IMR-90 (cell line): ENCODE data around the gene CROCC2. TPM values are rescaled to one million over a fixed set of nuclear protein-coding genes. Genes with fewer than 3 reads are reported as not detected.

ENCODE experiments used
- ATAC-seq: fragments of 200-7000 bp; cut with Tn5 transposase; 2 replicates; pipeline ENCODE4 v1.9.1; 2020; ENCODE audit warnings: low read depth, mild to moderate bottlenecking, moderate library complexity
- BruUV-seq: library from RNA; stranded (reverse); fragments of 400-500 nt; replicated peaks from 2 replicates; lab custom pipeline; 2021; lab: Mats Ljungman, UMichigan
- CTCF ChIA-PET: fragments of 300-600 bp; formaldehyde crosslinking; extraction: SDS; loops from one replicate; lab custom pipeline; 2021; ENCODE audit warnings: antibody characterized with exemption; lab: Yijun Ruan, JAX
- POLR2A ChIA-PET: fragments of 300-600 bp; sonication (Branson Sonifier 250); formaldehyde crosslinking; loops from one replicate; lab custom pipeline; 2022; ENCODE audit warnings: antibody characterized with exemption; ENCODE audit not compliant: unreplicated experiment; lab: Charles Lee
- DNase-seq: peaks from one replicate; pipeline ENCODE4 v3.0.0; 2013
- H2AFZ ChIP-seq: replicated peaks from 2 replicates; pipeline ENCODE3; 2013; ENCODE audit warnings: low read length, mild to moderate bottlenecking; ENCODE audit not compliant: poor library complexity
- H2AK5ac ChIP-seq: 2 replicates; pipeline ENCODE4 v1.6.1; 2013; ENCODE audit warnings: low read depth, low read length, inconsistent platforms
- H2AK9ac ChIP-seq: replicated peaks from 2 replicates; pipeline ENCODE3; 2013; ENCODE audit warnings: mild to moderate bottlenecking, low read depth, low read length, moderate library complexity; ENCODE audit not compliant: poor library complexity
- H2BK120ac ChIP-seq: 2 replicates; pipeline ENCODE4 v1.6.1; 2013; ENCODE audit warnings: low read depth, low read length, inconsistent platforms
- H2BK15ac ChIP-seq: 3 replicates; pipeline ENCODE4 v1.6.1; 2013; ENCODE audit warnings: low read depth, low read length, inconsistent platforms
- H2BK20ac ChIP-seq: 2 replicates; pipeline ENCODE4 v1.6.1; 2013; ENCODE audit warnings: low read depth, mild to moderate bottlenecking, inconsistent platforms, low read length, moderate library complexity
- H2BK5ac ChIP-seq: 2 replicates; pipeline ENCODE4 v1.6.1; 2013; ENCODE audit warnings: mild to moderate bottlenecking, low read depth, low read length, inconsistent platforms; ENCODE audit not compliant: poor library complexity, severe bottlenecking
- H3K14ac ChIP-seq: replicated peaks from 2 replicates; pipeline ENCODE4 v1.6.1; 2013; ENCODE audit warnings: low read depth, low read length, inconsistent platforms
- H3K18ac ChIP-seq: 2 replicates; pipeline ENCODE4 v1.6.1; 2013; ENCODE audit warnings: low read depth, low read length, control low read depth
- H3K23ac ChIP-seq: 2 replicates; pipeline ENCODE4 v1.6.1; 2013; ENCODE audit warnings: low read depth, low read length, inconsistent platforms
- H3K27ac ChIP-seq: 2 replicates; pipeline ENCODE4 v1.5.1; 2013; ENCODE audit warnings: mild to moderate bottlenecking, control low read depth, low read length; ENCODE audit not compliant: insufficient read depth
- H3K27me3 ChIP-seq: 2 replicates; pipeline ENCODE4 v1.6.1; 2013; ENCODE audit warnings: low read length; ENCODE audit not compliant: control insufficient read depth, insufficient read depth
- H3K36me3 ChIP-seq: 2 replicates; pipeline ENCODE4 v1.6.1; 2013; ENCODE audit warnings: low read length, mixed read lengths; ENCODE audit not compliant: control insufficient read depth, insufficient read depth
- H3K4ac ChIP-seq: 2 replicates; pipeline ENCODE4 v1.6.1; 2013; ENCODE audit warnings: low read depth, low read length, inconsistent platforms
- H3K4me1 ChIP-seq: 2 replicates; pipeline ENCODE4 v1.6.1; 2013; ENCODE audit warnings: low read length, mixed read lengths; ENCODE audit not compliant: control insufficient read depth, insufficient read depth
- H3K4me2 ChIP-seq: 2 replicates; pipeline ENCODE4 v1.6.1; 2013; ENCODE audit warnings: low read depth, mild to moderate bottlenecking, control low read depth, low read length, moderate library complexity
- H3K4me3 ChIP-seq: 2 replicates; pipeline ENCODE4 v1.5.1; 2013; ENCODE audit warnings: low read depth, mild to moderate bottlenecking, control low read depth, low read length, moderate library complexity; ENCODE audit not compliant: insufficient read depth
- H3K56ac ChIP-seq: 2 replicates; pipeline ENCODE4 v1.6.1; 2013; ENCODE audit warnings: low read length, inconsistent platforms; ENCODE audit not compliant: insufficient read depth; ENCODE audit errors: extremely low read depth
- H3K79me1 ChIP-seq, 2 experiments: 2 replicates each; pipeline ENCODE4 v1.6.1; 2013; ENCODE audit warnings: low read length in 2 of 2, inconsistent platforms in 1 of 2, low read depth in 1 of 2
- H3K9ac ChIP-seq: 2 replicates; pipeline ENCODE4 v1.6.1; 2013; ENCODE audit warnings: low read depth, low read length, control low read depth
- H3K9me1 ChIP-seq: 2 replicates; pipeline ENCODE4 v1.6.1; 2013; ENCODE audit warnings: low read length, inconsistent platforms; ENCODE audit not compliant: insufficient read depth
- H3K9me3 ChIP-seq: 2 replicates; pipeline ENCODE4 v1.6.1; 2013; ENCODE audit warnings: low read length; ENCODE audit not compliant: control insufficient read depth, insufficient read depth
- H4K20me1 ChIP-seq: 2 replicates; pipeline ENCODE4 v1.6.1; 2013; ENCODE audit warnings: low read length, inconsistent platforms; ENCODE audit not compliant: insufficient read depth
- H4K5ac ChIP-seq: 2 replicates; pipeline ENCODE4 v1.6.1; 2013; ENCODE audit warnings: mild to moderate bottlenecking, low read depth, low read length, control low read depth
- H4K8ac ChIP-seq, 2 experiments: 2 replicates each; pipeline ENCODE4 v1.6.1; 2013; ENCODE audit warnings: low read depth in 2 of 2, low read length in 2 of 2, control low read depth in 1 of 2, inconsistent platforms in 1 of 2
- H4K91ac ChIP-seq: 2 replicates; pipeline ENCODE4 v1.6.1; 2013; ENCODE audit warnings: low read depth, low read length, inconsistent platforms; ENCODE audit not compliant: insufficient read depth
- BHLHE40 ChIP-seq: fragments of 150-350 bp; IDR thresholded peaks from 2 replicates; pipeline ENCODE4 v1.6.1; 2016; ENCODE audit warnings: mild to moderate bottlenecking, low read depth, low read length
- FOS ChIP-seq: fragments of 150-350 bp; IDR thresholded peaks from 2 replicates; pipeline ENCODE4 v1.6.1; 2016; ENCODE audit warnings: low read depth, low read length
- MAZ ChIP-seq: IDR thresholded peaks from 2 replicates; pipeline ENCODE4 v1.6.1; 2012; ENCODE audit warnings: low read depth, mild to moderate bottlenecking, low read length, improper control_type of control experiment, moderate library complexity, borderline replicate concordance
- NFE2L2 ChIP-seq: fragments of 150-350 bp; IDR thresholded peaks from 2 replicates; pipeline ENCODE4 v1.6.1; 2016; ENCODE audit warnings: low read depth, mild to moderate bottlenecking, low read length
- WGBS, 2 experiments: methylation state at CpG; one replicate each; pipeline versions ENCODE4 v1.1.5 to v1.1.7; 2013; ENCODE audit warnings: missing lambda C conversion rate in 2 of 2; ENCODE audit not compliant: insufficient read length in 1 of 2; ENCODE audit errors: extremely low coverage in 2 of 2; 5-methylcytosine and 5-hydroxymethylcytosine counted together
- dilution Hi-C: fragments of 300-500 bp; cut with HindIII; formaldehyde crosslinking; loops from one replicate; pipeline ENCODE4 v1.14.3; 2018; ENCODE audit warnings: low sequenced_read_pairs; ENCODE audit not compliant: unreplicated experiment
- in situ Hi-C: fragments of 300-500 bp; cut with MboI; formaldehyde crosslinking; loops from 3 replicates; pipeline ENCODE4 v1.14.3; 2019; ENCODE audit warnings: low sequenced_read_pairs, inconsistent platforms, mixed read lengths
- intact Hi-C: fragments of 100-400 bp; cut with micrococcal nuclease; formaldehyde crosslinking; loops from 2 replicates; pipeline ENCODE4 v1.10.0; 2022
- polyA plus RNA-seq, 3 experiments: library from polyadenylated mRNA; depleted of rRNA; stranded (reverse); fragments of >200 nt; gene quantifications; 2 replicates each; pipeline ENCODE4 v1.2.3, GENCODE V29; 2012; ENCODE audit warnings: low replicate concordance in 1 of 3
- total RNA-seq: library from RNA; depleted of rRNA; stranded (reverse); fragments of >200 nt; gene quantifications from 2 replicates; pipeline ENCODE4 v1.2.3, GENCODE V29; 2012

The CROCC2 gene
- total and polyA plus RNA-seq, 2 of the 4 experiments (the other 2 are of a cell fraction) = not detected

- no peak for TF ChIP-seq MAZ
Measured at GRCh38 chr2:240925568-240926515, 19.7 kb downstream of the CROCC2 start (continued).

- H4K8ac ChIP-seq = peak overlapping the region; percentile 2 to 47; a peak in 1 of 4 replicates
- CTCF ChIA-PET = no interaction called here
- H3K9ac ChIP-seq = peak overlapping the region; percentile 46; the same call in 1 of the 2 replicates
- no peak overlapping the region for H2AK5ac ChIP-seq
- no peaks in the 10 kb centered on the region for H3K79me1 ChIP-seq
- ATAC-seq = peak; percentile 82
- H2BK120ac ChIP-seq = no peak overlapping the region; the same call in 1 of the 2 replicates
- in situ Hi-C loops (no loop called here), dilution Hi-C loops (no loop called here), intact Hi-C loops (no loop called here)
- H3K4me3 ChIP-seq = peak overlapping the region; percentile 40; the same call in 1 of the 2 replicates
- H2BK15ac ChIP-seq = peak overlapping the region; percentile 70; the same call in 1 of the 3 replicates
- H3K27me3 ChIP-seq = peaks cover 14% of the 10 kb centered on the region
- no peak overlapping the region for H3K4ac ChIP-seq
- H2BK5ac ChIP-seq = no peak overlapping the region
- no TSS peak for BruUV-seq
- H2AFZ ChIP-seq = peak overlapping the region; percentile 73
- 18% methylated on average over 12 of the region's 38 CpGs; no CpG with 5 or more reads in 1 of the 2 experiments for WGBS, 2 experiments
- peak overlapping the region; percentile 80; the same call in 1 of the 2 replicates for H3K18ac ChIP-seq
- H3K36me3 ChIP-seq = no peaks in the 10 kb centered on the region
- H3K4me1 ChIP-seq = peaks cover 14% of the 10 kb centered on the region
- H3K27ac ChIP-seq = peak overlapping the region; percentile 19; the same call in 1 of the 2 replicates
- peak; percentile 56 for DNase-seq
- no peaks in the 10 kb centered on the region for H4K20me1 ChIP-seq
- H3K14ac ChIP-seq = peak overlapping the region; percentile 54; the same call in 1 of the 2 replicates
- no peak overlapping the region for H4K91ac ChIP-seq
- H3K23ac ChIP-seq = no peak overlapping the region
- peaks cover 5% of the 10 kb centered on the region; the same call in 1 of the 2 replicates for H3K9me1 ChIP-seq
- POLR2A ChIA-PET = no interaction called here
- H3K4me2 ChIP-seq = peak overlapping the region; percentile 90
- peak overlapping the region; percentile 80; the same call in 1 of the 2 replicates for H4K5ac ChIP-seq
- no peak overlapping the region for H2BK20ac ChIP-seq
- H3K56ac ChIP-seq = no peak overlapping the region
- peak; percentile 4; the same call in 1 of the 2 replicates for TF ChIP-seq BHLHE40
- 0 out of 2 replicates have a peak, but pooled peaks have one; percentile 22 for TF ChIP-seq FOS
- no peak for TF ChIP-seq NFE2L2
- H2AK9ac ChIP-seq = no peak overlapping the region
- no peaks in the 10 kb centered on the region for H3K9me3 ChIP-seq
Measured at GRCh38 chr2:240926516-240927389, 20.6 kb downstream of the CROCC2 start.
